HepG2 (cell line): ENCODE results near the gene NECTIN2. TPM values are rescaled to one million over a fixed set of nuclear protein-coding genes. Genes with fewer than 3 reads are reported as not detected.

ENCODE experiments used
- BHLHE40 ChIP-seq: IDR thresholded peaks from 2 replicates; pipeline ENCODE4 v1.6.1; 2011; ENCODE audit warnings: low read length, improper control_type of control experiment
- DZIP1 ChIP-seq: sonication (generic); formaldehyde crosslinking; IDR thresholded peaks from 2 replicates; pipeline ENCODE4 v1.5.0; 2020; ENCODE audit warnings: mild to moderate bottlenecking, missing genetic modification reagents
- E2F2 ChIP-seq: sonication (generic); formaldehyde crosslinking; IDR thresholded peaks from 2 replicates; pipeline ENCODE4 v1.4.0; 2020; ENCODE audit warnings: missing genetic modification reagents, borderline replicate concordance
- ELF1 ChIP-seq: sonication (generic); formaldehyde crosslinking; IDR thresholded peaks from 2 replicates; pipeline ENCODE4 v1.4.0; 2020; ENCODE audit warnings: missing genetic modification reagents
- FOXA1 ChIP-seq, 2 experiments: fragments of 450-650 bp in 1 of 2; sonication (generic) in 1 of 2; formaldehyde crosslinking in 1 of 2; IDR thresholded peaks; 2 replicates each; pipeline versions ENCODE4 v1.4.0 to v1.6.1; 2016 to 2020; ENCODE audit warnings: missing genetic modification reagents in 1 of 2
- FOXK2 ChIP-seq: fragments of 450-650 bp; IDR thresholded peaks from 2 replicates; pipeline ENCODE4 v1.6.1; 2016
- HNRNPH1 ChIP-seq: fragments of 200-400 bp; formaldehyde crosslinking; optimal IDR thresholded peaks from 2 replicates; pipeline ENCODE3; 2017; ENCODE audit warnings: mild to moderate bottlenecking, low read depth, low read length
- IRF9 ChIP-seq: sonication (generic); formaldehyde crosslinking; IDR thresholded peaks from 2 replicates; pipeline ENCODE4 v1.8.0; 2022; ENCODE audit warnings: missing genetic modification reagents, mild to moderate bottlenecking, borderline replicate concordance
- KDM1A ChIP-seq: IDR thresholded peaks from 2 replicates; pipeline ENCODE4 v1.6.1; 2016; ENCODE audit warnings: missing compliant biosample characterization
- KLF6 ChIP-seq: IDR thresholded peaks from 2 replicates; pipeline ENCODE4 v1.8.0; 2016; ENCODE audit warnings: missing biosample characterization, missing genetic modification reagents
- MIER2 ChIP-seq: IDR thresholded peaks from 2 replicates; pipeline ENCODE4 v1.6.1; 2016; ENCODE audit warnings: missing biosample characterization, missing genetic modification reagents
- ZBED4 ChIP-seq: sonication (generic); formaldehyde crosslinking; IDR thresholded peaks from 2 replicates; pipeline ENCODE4 v1.4.0; 2020; ENCODE audit warnings: missing genetic modification reagents, borderline replicate concordance
- ZFX ChIP-seq: sonication (generic); formaldehyde crosslinking; IDR thresholded peaks from 2 replicates; pipeline ENCODE4 v1.4.0; 2020; ENCODE audit warnings: mild to moderate bottlenecking, low read depth, missing genetic modification reagents, moderate library complexity
- ZFY ChIP-seq: sonication (generic); formaldehyde crosslinking; IDR thresholded peaks from 2 replicates; pipeline ENCODE4 v1.4.0; 2020; ENCODE audit warnings: missing genetic modification reagents
- ZNF205 ChIP-seq: IDR thresholded peaks from 2 replicates; pipeline ENCODE4 v1.6.1; 2018; ENCODE audit warnings: missing biosample characterization, missing genetic modification reagents
- ZNF280D ChIP-seq: sonication (generic); formaldehyde crosslinking; IDR thresholded peaks from 2 replicates; pipeline ENCODE4 v1.5.1; 2020; ENCODE audit warnings: mild to moderate bottlenecking, missing genetic modification reagents
- polyA plus RNA-seq, 8 experiments: library from polyadenylated mRNA; depleted of rRNA in 3 of 8; stranded (reverse) in 7 of 8; unstranded in 1 of 8; fragments of >200 nt; fragmentation: Illumina TruSeq in 4 of 8; extraction: Trizol in 4 of 8; gene quantifications; 2 replicates each; pipeline versions ENCODE4 v1.2.1 to v1.2.3, GENCODE V29; 2011 to 2016; ENCODE audit warnings: low read depth in 4 of 8, missing spikeins in 1 of 8, mixed read lengths in 1 of 8; ENCODE audit not compliant: insufficient read depth in 1 of 8
- total RNA-seq, 5 experiments: library from RNA; depleted of rRNA; stranded (reverse); fragments of >200 nt; fragmentation: Illumina TruSeq; extraction: Trizol; gene quantifications; 2 replicates each; pipeline ENCODE4 v1.2.3, GENCODE V29; 2016; ENCODE audit warnings: low read depth in 1 of 5

Gene NECTIN2
- total and polyA plus RNA-seq, 2 of the 13 experiments (the other 11 are each of a cell fraction or from before 2014, with no cell fraction given) = 75.4 to 114 TPM

- peak; percentile 70; the same call in 1 of the 2 replicates for TF ChIP-seq KDM1A
- TF ChIP-seq DZIP1 (CRISPR knock-in tag) = peak; percentile 81
- TF ChIP-seq FOXK2 = no peak
- TF ChIP-seq ZNF205 (CRISPR knock-in tag) = peak; percentile 43
- no peak for TF ChIP-seq E2F2 (CRISPR knock-in tag)
- TF ChIP-seq BHLHE40 = no peak
- no peak for TF ChIP-seq ZBED4 (CRISPR knock-in tag)
- no peak for TF ChIP-seq ZNF280D (CRISPR knock-in tag)
- no peak; the same call in none of the 2 replicates for TF ChIP-seq ZFY (CRISPR knock-in tag)
- TF ChIP-seq IRF9 (CRISPR knock-in tag) = 0 out of 2 replicates have a peak, but pooled peaks have one; percentile 28
- peak; percentile 56 for TF ChIP-seq HNRNPH1
- TF ChIP-seq ZFX (CRISPR knock-in tag) = peak; percentile 78
- TF ChIP-seq MIER2 (CRISPR knock-in tag) = 0 out of 2 replicates have a peak, but pooled peaks have one; percentile 9
- no peak for TF ChIP-seq FOXA1 (IDR thresholded peaks at IDR 0.05)
- TF ChIP-seq FOXA1 (CRISPR knock-in tag; IDR thresholded peaks at IDR 0.05) = no peak; the same call in 1 of the 2 replicates
- no peak for TF ChIP-seq KLF6
- TF ChIP-seq ELF1 = peak; percentile 46; the same call in 1 of the 2 replicates
Observed at GRCh38 chr19:44903602-44904425, 57.7 kb downstream of the NECTIN2 start (continued).
